WTC11 (cell line): ENCODE results near the gene PHAX. TPM values are rescaled to one million over a fixed set of nuclear protein-coding genes. Genes with fewer than 3 reads are reported as not detected.
"Not testable (repeated sequence)": the region's sequence is repeated elsewhere in the genome, so short reads cannot be mapped to it uniquely, and the experiment has no call there.

Experiments used
- ATAC-seq: fragments of 200-7000 bp; cut with Tn5 transposase; 2 replicates; pipeline ENCODE4 v1.10.0; 2021; ENCODE audit warnings: mild to moderate bottlenecking, moderate library complexity
- CTCF ChIA-PET: fragments of 300-600 bp; sonication (Branson Sonifier 250); formaldehyde crosslinking; loops from one replicate; lab custom pipeline; 2021; ENCODE audit warnings: antibody characterized with exemption; lab: Charles Lee
- POLR2A ChIA-PET: fragments of 350-600 bp; sonication (Branson Sonifier 250); formaldehyde crosslinking; loops from one replicate; lab custom pipeline; 2021; ENCODE audit warnings: antibody characterized with exemption; lab: Charles Lee
- DNase-seq: peaks from one replicate; pipeline ENCODE4 v3.0.0; 2021; ENCODE audit warnings: low spot score
- H3K27ac Mint-ChIP-seq: 2 replicates; pipeline ENCODE4 v1.8.0; 2021; ENCODE audit warnings: mixed read lengths
- H3K27me3 Mint-ChIP-seq: 2 replicates; pipeline ENCODE4 v1.8.0; 2021; ENCODE audit warnings: low read depth, mild to moderate bottlenecking, moderate library complexity, mixed read lengths
- H3K36me3 Mint-ChIP-seq: 2 replicates; pipeline ENCODE4 v1.8.0; 2021; ENCODE audit warnings: mixed read lengths
- H3K4me1 Mint-ChIP-seq: 2 replicates; pipeline ENCODE4 v1.8.0; 2022; ENCODE audit warnings: mixed read lengths
- H3K4me3 Mint-ChIP-seq: 2 replicates; pipeline ENCODE4 v1.8.0; 2021; ENCODE audit warnings: mild to moderate bottlenecking, moderate library complexity, mixed read lengths
- H3K9me3 Mint-ChIP-seq: 2 replicates; pipeline ENCODE4 v1.8.0; 2021; ENCODE audit warnings: mixed read lengths
- CBFB ChIP-seq: sonication (generic); formaldehyde crosslinking; IDR thresholded peaks from 2 replicates; pipeline ENCODE4 v1.8.1; 2022; ENCODE audit warnings: mild to moderate bottlenecking, low read depth, missing genetic modification reagents
- ETV6 ChIP-seq: sonication (generic); formaldehyde crosslinking; IDR thresholded peaks from 2 replicates; pipeline ENCODE4 v1.8.1; 2022; ENCODE audit warnings: mild to moderate bottlenecking, missing genetic modification reagents
- FOXK1 ChIP-seq: sonication (generic); formaldehyde crosslinking; IDR thresholded peaks from 2 replicates; pipeline ENCODE4 v1.8.0; 2022; ENCODE audit warnings: mild to moderate bottlenecking, moderate library complexity, missing genetic modification reagents
- FOXP1 ChIP-seq: sonication (generic); formaldehyde crosslinking; IDR thresholded peaks from 2 replicates; pipeline ENCODE4 v1.8.0; 2022; ENCODE audit warnings: missing genetic modification reagents, mild to moderate bottlenecking, moderate library complexity, borderline replicate concordance
- IRF2 ChIP-seq: sonication (generic); formaldehyde crosslinking; IDR thresholded peaks from 2 replicates; pipeline ENCODE4 v1.8.0; 2022; ENCODE audit warnings: low read depth, missing genetic modification reagents, borderline replicate concordance
- MXD4 ChIP-seq: fragments of 250-450 bp; sonication (Bioruptor Pico); IDR thresholded peaks from 2 replicates; pipeline ENCODE4 v1.8.0; 2021; ENCODE audit warnings: mild to moderate bottlenecking, moderate library complexity, borderline replicate concordance
- NFATC4 ChIP-seq: fragments of 250-450 bp; sonication (Bioruptor Pico); IDR thresholded peaks from 2 replicates; pipeline ENCODE4 v1.9.0; 2021; ENCODE audit warnings: mild to moderate bottlenecking
- NR1H2 ChIP-seq: sonication (generic); formaldehyde crosslinking; IDR thresholded peaks from 2 replicates; pipeline ENCODE4 v1.9.0; 2021; ENCODE audit warnings: mild to moderate bottlenecking, moderate library complexity, missing genetic modification reagents
- NR3C1 ChIP-seq: sonication (generic); formaldehyde crosslinking; conservative IDR thresholded peaks from 2 replicates; pipeline ENCODE4 v1.8.1; 2023; ENCODE audit warnings: low read depth, mild to moderate bottlenecking, missing genetic modification reagents
- OVOL2 ChIP-seq: fragments of 250-450 bp; sonication (Bioruptor Pico); IDR thresholded peaks from 2 replicates; pipeline ENCODE4 v1.9.0; 2021; ENCODE audit warnings: mild to moderate bottlenecking, borderline replicate concordance
- TP53 ChIP-seq: sonication (generic); formaldehyde crosslinking; IDR thresholded peaks from 2 replicates; pipeline ENCODE4 v1.8.1; 2023; ENCODE audit warnings: mild to moderate bottlenecking, missing genetic modification reagents
- total RNA-seq: library from RNA; stranded (reverse); gene quantifications from 3 replicates; pipeline ENCODE4 v1.2.3, GENCODE V29; 2021
- TF ChIP-seq, protein P1 (sequence below): sonication (generic); formaldehyde crosslinking; IDR thresholded peaks from 2 replicates; pipeline ENCODE4 v1.8.0; 2023; ENCODE audit warnings: mild to moderate bottlenecking, missing genetic modification reagents
- TF ChIP-seq, protein P2 (sequence below): sonication (generic); formaldehyde crosslinking; IDR thresholded peaks from 2 replicates; pipeline ENCODE4 v1.8.0; 2022; ENCODE audit warnings: mild to moderate bottlenecking, missing genetic modification reagents
- TF ChIP-seq, protein P3 (sequence below): sonication (generic); formaldehyde crosslinking; IDR thresholded peaks from 2 replicates; pipeline ENCODE4 v1.8.0; 2022; ENCODE audit warnings: mild to moderate bottlenecking, missing genetic modification reagents
- TF ChIP-seq, protein P4 (sequence below): sonication (generic); formaldehyde crosslinking; conservative IDR thresholded peaks from 2 replicates; pipeline ENCODE4 v1.8.1; 2022; ENCODE audit warnings: mild to moderate bottlenecking, missing genetic modification reagents
- TF ChIP-seq, protein P5 (sequence below): sonication (generic); formaldehyde crosslinking; IDR thresholded peaks from 2 replicates; pipeline ENCODE4 v1.8.0; 2023; ENCODE audit warnings: missing genetic modification reagents, mild to moderate bottlenecking, borderline replicate concordance
- TF ChIP-seq, protein P6 (sequence below): fragments of 250-450 bp; sonication (Bioruptor Pico); IDR thresholded peaks from 2 replicates; pipeline ENCODE4 v1.8.0; 2021; ENCODE audit warnings: mild to moderate bottlenecking
- TF ChIP-seq, protein P7 (sequence below): sonication (generic); formaldehyde crosslinking; IDR thresholded peaks from 2 replicates; pipeline ENCODE4 v1.8.1; 2023; ENCODE audit warnings: mild to moderate bottlenecking, missing genetic modification reagents, moderate library complexity
- TF ChIP-seq, protein P8 (sequence below): fragments of 250-450 bp; sonication (Bioruptor Pico); IDR thresholded peaks from 2 replicates; pipeline ENCODE4 v1.9.0; 2021; ENCODE audit warnings: moderate library complexity, mild to moderate bottlenecking, inconsistent platforms, borderline replicate concordance
- TF ChIP-seq, protein P9 (sequence below): sonication (generic); formaldehyde crosslinking; conservative IDR thresholded peaks from 2 replicates; pipeline ENCODE4 v1.8.1; 2023; ENCODE audit warnings: mild to moderate bottlenecking, low read depth, missing genetic modification reagents, moderate library complexity

The PHAX gene
- total RNA-seq, 1 experiment from 2014 or later = 58.2 TPM

DNA sequence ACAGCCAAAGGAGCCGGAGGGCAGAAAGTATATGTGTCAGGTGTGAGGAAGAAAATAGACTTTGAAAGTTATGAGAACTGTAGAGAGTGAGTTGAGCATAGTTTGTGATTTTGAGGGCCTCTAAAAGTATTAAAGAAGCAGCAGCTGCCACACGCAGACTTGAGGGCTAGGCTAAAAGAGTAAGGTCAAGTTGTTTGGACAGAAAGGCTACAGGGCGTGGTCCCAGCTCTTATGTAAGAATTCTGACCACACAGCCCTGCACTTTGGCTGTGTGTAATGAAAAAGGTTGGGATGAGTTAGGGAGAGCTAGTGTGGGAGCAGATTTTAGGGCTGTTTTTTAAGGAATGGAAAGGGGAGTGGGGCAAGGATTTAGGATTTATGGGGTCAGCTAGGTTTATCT, 70.9 kb downstream of the PHAX start:
- POLR2A ChIA-PET, H3K36me3 Mint-ChIP-seq, H3K9me3 Mint-ChIP-seq, H3K27me3 Mint-ChIP-seq, CTCF ChIA-PET, H3K4me3 Mint-ChIP-seq, H3K27ac Mint-ChIP-seq, ATAC-seq, DNase-seq: not testable (repeated sequence)
- H3K4me1 Mint-ChIP-seq = peaks cover 39% of the 10 kb centered on the region

DNA sequence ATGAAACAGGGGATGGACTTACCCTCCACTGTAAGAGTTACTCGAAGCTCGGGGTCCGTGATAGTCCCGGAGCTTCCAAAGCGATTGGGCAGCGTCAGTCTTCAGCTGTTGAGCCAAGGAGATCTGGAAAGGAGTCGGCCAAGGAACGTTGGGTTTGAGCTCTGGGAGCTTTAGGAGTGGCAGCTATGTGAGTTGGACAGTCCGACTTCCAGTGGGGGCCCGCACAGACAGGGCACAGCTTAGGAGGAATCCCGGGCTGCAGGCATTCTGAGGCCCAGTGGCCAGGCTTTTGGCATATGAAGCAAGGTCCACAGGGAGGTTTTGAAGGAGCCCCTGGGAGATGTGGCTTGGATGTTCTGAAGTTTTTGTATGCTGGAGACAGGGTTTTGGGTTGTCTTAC, 72.7 kb downstream of the PHAX start:
- peaks cover 4% of the 10 kb centered on the region for H3K36me3 Mint-ChIP-seq
- TF ChIP-seq TP53 (no peak), ETV6 (CRISPR knock-in tag) (no peak), OVOL2 (CRISPR knock-in tag) (no peak), IRF2 (no peak), NR1H2 (CRISPR knock-in tag) (no peak), MXD4 (no peak), NR3C1 (CRISPR knock-in tag) (no peak), FOXK1 (CRISPR knock-in tag) (no peak), FOXP1 (CRISPR knock-in tag) (no peak), CBFB (CRISPR knock-in tag) (no peak), NFATC4 (CRISPR knock-in tag) (no peak)
- TF ChIP-seq, protein P1, sequence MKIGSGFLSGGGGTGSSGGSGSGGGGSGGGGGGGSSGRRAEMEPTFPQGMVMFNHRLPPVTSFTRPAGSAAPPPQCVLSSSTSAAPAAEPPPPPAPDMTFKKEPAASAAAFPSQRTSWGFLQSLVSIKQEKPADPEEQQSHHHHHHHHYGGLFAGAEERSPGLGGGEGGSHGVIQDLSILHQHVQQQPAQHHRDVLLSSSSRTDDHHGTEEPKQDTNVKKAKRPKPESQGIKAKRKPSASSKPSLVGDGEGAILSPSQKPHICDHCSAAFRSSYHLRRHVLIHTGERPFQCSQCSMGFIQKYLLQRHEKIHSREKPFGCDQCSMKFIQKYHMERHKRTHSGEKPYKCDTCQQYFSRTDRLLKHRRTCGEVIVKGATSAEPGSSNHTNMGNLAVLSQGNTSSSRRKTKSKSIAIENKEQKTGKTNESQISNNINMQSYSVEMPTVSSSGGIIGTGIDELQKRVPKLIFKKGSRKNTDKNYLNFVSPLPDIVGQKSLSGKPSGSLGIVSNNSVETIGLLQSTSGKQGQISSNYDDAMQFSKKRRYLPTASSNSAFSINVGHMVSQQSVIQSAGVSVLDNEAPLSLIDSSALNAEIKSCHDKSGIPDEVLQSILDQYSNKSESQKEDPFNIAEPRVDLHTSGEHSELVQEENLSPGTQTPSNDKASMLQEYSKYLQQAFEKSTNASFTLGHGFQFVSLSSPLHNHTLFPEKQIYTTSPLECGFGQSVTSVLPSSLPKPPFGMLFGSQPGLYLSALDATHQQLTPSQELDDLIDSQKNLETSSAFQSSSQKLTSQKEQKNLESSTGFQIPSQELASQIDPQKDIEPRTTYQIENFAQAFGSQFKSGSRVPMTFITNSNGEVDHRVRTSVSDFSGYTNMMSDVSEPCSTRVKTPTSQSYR (CRISPR knock-in tag) = no peak
- TF ChIP-seq, protein P2, sequence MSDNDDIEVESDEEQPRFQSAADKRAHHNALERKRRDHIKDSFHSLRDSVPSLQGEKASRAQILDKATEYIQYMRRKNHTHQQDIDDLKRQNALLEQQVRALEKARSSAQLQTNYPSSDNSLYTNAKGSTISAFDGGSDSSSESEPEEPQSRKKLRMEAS (CRISPR knock-in tag) = no peak
- TF ChIP-seq, protein P3, sequence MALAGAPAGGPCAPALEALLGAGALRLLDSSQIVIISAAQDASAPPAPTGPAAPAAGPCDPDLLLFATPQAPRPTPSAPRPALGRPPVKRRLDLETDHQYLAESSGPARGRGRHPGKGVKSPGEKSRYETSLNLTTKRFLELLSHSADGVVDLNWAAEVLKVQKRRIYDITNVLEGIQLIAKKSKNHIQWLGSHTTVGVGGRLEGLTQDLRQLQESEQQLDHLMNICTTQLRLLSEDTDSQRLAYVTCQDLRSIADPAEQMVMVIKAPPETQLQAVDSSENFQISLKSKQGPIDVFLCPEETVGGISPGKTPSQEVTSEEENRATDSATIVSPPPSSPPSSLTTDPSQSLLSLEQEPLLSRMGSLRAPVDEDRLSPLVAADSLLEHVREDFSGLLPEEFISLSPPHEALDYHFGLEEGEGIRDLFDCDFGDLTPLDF (CRISPR knock-in tag) = no peak
- TF ChIP-seq, protein P4, sequence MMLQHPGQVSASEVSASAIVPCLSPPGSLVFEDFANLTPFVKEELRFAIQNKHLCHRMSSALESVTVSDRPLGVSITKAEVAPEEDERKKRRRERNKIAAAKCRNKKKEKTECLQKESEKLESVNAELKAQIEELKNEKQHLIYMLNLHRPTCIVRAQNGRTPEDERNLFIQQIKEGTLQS (CRISPR knock-in tag) = no peak
- TF ChIP-seq, protein P5, sequence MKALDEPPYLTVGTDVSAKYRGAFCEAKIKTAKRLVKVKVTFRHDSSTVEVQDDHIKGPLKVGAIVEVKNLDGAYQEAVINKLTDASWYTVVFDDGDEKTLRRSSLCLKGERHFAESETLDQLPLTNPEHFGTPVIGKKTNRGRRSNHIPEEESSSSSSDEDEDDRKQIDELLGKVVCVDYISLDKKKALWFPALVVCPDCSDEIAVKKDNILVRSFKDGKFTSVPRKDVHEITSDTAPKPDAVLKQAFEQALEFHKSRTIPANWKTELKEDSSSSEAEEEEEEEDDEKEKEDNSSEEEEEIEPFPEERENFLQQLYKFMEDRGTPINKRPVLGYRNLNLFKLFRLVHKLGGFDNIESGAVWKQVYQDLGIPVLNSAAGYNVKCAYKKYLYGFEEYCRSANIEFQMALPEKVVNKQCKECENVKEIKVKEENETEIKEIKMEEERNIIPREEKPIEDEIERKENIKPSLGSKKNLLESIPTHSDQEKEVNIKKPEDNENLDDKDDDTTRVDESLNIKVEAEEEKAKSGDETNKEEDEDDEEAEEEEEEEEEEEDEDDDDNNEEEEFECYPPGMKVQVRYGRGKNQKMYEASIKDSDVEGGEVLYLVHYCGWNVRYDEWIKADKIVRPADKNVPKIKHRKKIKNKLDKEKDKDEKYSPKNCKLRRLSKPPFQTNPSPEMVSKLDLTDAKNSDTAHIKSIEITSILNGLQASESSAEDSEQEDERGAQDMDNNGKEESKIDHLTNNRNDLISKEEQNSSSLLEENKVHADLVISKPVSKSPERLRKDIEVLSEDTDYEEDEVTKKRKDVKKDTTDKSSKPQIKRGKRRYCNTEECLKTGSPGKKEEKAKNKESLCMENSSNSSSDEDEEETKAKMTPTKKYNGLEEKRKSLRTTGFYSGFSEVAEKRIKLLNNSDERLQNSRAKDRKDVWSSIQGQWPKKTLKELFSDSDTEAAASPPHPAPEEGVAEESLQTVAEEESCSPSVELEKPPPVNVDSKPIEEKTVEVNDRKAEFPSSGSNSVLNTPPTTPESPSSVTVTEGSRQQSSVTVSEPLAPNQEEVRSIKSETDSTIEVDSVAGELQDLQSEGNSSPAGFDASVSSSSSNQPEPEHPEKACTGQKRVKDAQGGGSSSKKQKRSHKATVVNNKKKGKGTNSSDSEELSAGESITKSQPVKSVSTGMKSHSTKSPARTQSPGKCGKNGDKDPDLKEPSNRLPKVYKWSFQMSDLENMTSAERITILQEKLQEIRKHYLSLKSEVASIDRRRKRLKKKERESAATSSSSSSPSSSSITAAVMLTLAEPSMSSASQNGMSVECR (CRISPR knock-in tag) = no peak
- TF ChIP-seq, protein P6, sequence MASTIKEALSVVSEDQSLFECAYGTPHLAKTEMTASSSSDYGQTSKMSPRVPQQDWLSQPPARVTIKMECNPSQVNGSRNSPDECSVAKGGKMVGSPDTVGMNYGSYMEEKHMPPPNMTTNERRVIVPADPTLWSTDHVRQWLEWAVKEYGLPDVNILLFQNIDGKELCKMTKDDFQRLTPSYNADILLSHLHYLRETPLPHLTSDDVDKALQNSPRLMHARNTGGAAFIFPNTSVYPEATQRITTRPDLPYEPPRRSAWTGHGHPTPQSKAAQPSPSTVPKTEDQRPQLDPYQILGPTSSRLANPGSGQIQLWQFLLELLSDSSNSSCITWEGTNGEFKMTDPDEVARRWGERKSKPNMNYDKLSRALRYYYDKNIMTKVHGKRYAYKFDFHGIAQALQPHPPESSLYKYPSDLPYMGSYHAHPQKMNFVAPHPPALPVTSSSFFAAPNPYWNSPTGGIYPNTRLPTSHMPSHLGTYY (CRISPR knock-in tag) = no peak
- TF ChIP-seq, protein P7, sequence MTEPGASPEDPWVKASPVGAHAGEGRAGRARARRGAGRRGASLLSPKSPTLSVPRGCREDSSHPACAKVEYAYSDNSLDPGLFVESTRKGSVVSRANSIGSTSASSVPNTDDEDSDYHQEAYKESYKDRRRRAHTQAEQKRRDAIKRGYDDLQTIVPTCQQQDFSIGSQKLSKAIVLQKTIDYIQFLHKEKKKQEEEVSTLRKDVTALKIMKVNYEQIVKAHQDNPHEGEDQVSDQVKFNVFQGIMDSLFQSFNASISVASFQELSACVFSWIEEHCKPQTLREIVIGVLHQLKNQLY (CRISPR knock-in tag) = no peak
- TF ChIP-seq, protein P8, sequence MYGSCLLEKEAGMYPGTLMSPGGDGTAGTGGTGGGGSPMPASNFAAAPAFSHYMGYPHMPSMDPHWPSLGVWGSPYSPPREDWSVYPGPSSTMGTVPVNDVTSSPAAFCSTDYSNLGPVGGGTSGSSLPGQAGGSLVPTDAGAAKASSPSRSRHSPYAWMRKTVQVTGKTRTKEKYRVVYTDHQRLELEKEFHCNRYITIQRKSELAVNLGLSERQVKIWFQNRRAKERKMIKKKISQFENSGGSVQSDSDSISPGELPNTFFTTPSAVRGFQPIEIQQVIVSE = no peak
- TF ChIP-seq, protein P9, sequence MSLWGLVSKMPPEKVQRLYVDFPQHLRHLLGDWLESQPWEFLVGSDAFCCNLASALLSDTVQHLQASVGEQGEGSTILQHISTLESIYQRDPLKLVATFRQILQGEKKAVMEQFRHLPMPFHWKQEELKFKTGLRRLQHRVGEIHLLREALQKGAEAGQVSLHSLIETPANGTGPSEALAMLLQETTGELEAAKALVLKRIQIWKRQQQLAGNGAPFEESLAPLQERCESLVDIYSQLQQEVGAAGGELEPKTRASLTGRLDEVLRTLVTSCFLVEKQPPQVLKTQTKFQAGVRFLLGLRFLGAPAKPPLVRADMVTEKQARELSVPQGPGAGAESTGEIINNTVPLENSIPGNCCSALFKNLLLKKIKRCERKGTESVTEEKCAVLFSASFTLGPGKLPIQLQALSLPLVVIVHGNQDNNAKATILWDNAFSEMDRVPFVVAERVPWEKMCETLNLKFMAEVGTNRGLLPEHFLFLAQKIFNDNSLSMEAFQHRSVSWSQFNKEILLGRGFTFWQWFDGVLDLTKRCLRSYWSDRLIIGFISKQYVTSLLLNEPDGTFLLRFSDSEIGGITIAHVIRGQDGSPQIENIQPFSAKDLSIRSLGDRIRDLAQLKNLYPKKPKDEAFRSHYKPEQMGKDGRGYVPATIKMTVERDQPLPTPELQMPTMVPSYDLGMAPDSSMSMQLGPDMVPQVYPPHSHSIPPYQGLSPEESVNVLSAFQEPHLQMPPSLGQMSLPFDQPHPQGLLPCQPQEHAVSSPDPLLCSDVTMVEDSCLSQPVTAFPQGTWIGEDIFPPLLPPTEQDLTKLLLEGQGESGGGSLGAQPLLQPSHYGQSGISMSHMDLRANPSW (CRISPR knock-in tag) = no peak
- CTCF ChIA-PET = interaction anchor here (0.9 to 3.4 kb wide), 6 partner anchors 12 to 136 kb away, joined by 3 to 41 read pairs (median 4); partner anchors contain the start of gene LMNB1
- peaks cover 4% of the 10 kb centered on the region for H3K9me3 Mint-ChIP-seq
- ATAC-seq (no peak), DNase-seq (no peak)
- H3K27me3 Mint-ChIP-seq = no peaks in the 10 kb centered on the region; the same call in 1 of the 2 replicates
- H3K4me3 Mint-ChIP-seq = peak overlapping the region; percentile 33
- H3K27ac Mint-ChIP-seq = peak overlapping the region; percentile 96
- POLR2A ChIA-PET = interaction anchor here (0.6 to 4.1 kb wide), 3 partner anchors 11 to 466 kb away, joined by 3 to 47 read pairs (median 4); partner anchors contain the start of gene LMNB1
- peaks cover 42% of the 10 kb centered on the region for H3K4me1 Mint-ChIP-seq
